ENCODE data around the gene BRD4. TPM values are rescaled to one million over a fixed set of nuclear protein-coding genes. Genes with fewer than 3 reads are reported as not detected.

Gene BRD4
- total and polyA plus RNA-seq, 2 donors (not counting 1 experiment from before 2014, with no cell fraction given): 9.9 to 20.1 TPM

- TF ChIP-seq, protein P1, sequence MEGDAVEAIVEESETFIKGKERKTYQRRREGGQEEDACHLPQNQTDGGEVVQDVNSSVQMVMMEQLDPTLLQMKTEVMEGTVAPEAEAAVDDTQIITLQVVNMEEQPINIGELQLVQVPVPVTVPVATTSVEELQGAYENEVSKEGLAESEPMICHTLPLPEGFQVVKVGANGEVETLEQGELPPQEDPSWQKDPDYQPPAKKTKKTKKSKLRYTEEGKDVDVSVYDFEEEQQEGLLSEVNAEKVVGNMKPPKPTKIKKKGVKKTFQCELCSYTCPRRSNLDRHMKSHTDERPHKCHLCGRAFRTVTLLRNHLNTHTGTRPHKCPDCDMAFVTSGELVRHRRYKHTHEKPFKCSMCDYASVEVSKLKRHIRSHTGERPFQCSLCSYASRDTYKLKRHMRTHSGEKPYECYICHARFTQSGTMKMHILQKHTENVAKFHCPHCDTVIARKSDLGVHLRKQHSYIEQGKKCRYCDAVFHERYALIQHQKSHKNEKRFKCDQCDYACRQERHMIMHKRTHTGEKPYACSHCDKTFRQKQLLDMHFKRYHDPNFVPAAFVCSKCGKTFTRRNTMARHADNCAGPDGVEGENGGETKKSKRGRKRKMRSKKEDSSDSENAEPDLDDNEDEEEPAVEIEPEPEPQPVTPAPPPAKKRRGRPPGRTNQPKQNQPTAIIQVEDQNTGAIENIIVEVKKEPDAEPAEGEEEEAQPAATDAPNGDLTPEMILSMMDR (conservative IDR thresholded peaks at IDR 0.05 in 1 of 2, IDR thresholded peaks at IDR 0.05 in 1 of 2; ENCODE audit: low read depth in 1 of 2, low read length in 2 of 2): no peak
- no peak for TF ChIP-seq EZH2 (IDR thresholded peaks at IDR 0.05; ENCODE audit: low read length, missing control alignments)
- H2AFZ ChIP-seq (ENCODE audit: low read length): no peak overlapping the region
- no peak overlapping the region for H3K9ac ChIP-seq (ENCODE audit: insufficient read depth, low read length)
- no peaks in the 10 kb centered on the region for H3K27me3 ChIP-seq (ENCODE audit: control insufficient read depth, insufficient read depth, low read length)
- no peaks in the 10 kb centered on the region for H3K9me3 ChIP-seq (ENCODE audit: control insufficient read depth, insufficient read depth, low read depth, low read length)
- H3K79me2 ChIP-seq (ENCODE audit: control insufficient read depth, insufficient read depth, low read length): peaks cover 80% of the 10 kb centered on the region
- H3K4me2 ChIP-seq (ENCODE audit: extremely low read depth, insufficient read depth, low read length): no peak overlapping the region
- H3K4me1 ChIP-seq (ENCODE audit: control insufficient read depth, extremely low read depth, insufficient read depth, low read length): peaks cover 30% of the 10 kb centered on the region
- peaks cover 35% of the 10 kb centered on the region for H3K36me3 ChIP-seq (ENCODE audit: control insufficient read depth, insufficient read depth, low read length)
- DNase-seq (ENCODE audit: low read depth in 2 of 2): no peak
- no peaks in the 10 kb centered on the region for H4K20me1 ChIP-seq (ENCODE audit: control insufficient read depth, extremely low read depth, insufficient read depth, low read length)
- H3K4me3 ChIP-seq (replicated peaks in 1 of 4; ENCODE audit: control extremely low read depth in 1 of 4, insufficient read depth in 1 of 4, low read depth in 3 of 4, low read length in 4 of 4): no peak overlapping the region
- no peak overlapping the region for H3K27ac ChIP-seq (ENCODE audit: insufficient read depth, low read length)
Measured at GRCh38 chr19:15268928-15269253, 63.4 kb downstream of the BRD4 start.

GRCh38 chr19:15268192-15268927 is 64.0 kb downstream of the BRD4 start:
- peak in 1 of 2 donors; percentile 53 for DNase-seq (ENCODE audit: low read depth in 2 of 2)
- peaks cover 40% of the 10 kb centered on the region for H3K36me3 ChIP-seq (ENCODE audit: control insufficient read depth, insufficient read depth, low read length)

GRCh38 chr19:15266683-15267082 is 65.7 kb downstream of the BRD4 start:
- Histone ChIP-seq H3K27me3 (ENCODE audit: control insufficient read depth, insufficient read depth, low read length) (no peaks in the 10 kb centered on the region), H3K4me2 (ENCODE audit: extremely low read depth, insufficient read depth, low read length) (no peak overlapping the region), H4K20me1 (ENCODE audit: control insufficient read depth, extremely low read depth, insufficient read depth, low read length) (no peaks in the 10 kb centered on the region), H3K4me3 (replicated peaks in 1 of 4; ENCODE audit: control extremely low read depth in 1 of 4, insufficient read depth in 1 of 4, low read depth in 3 of 4, low read length in 4 of 4) (no peak overlapping the region), H3K9me3 (ENCODE audit: control insufficient read depth, insufficient read depth, low read depth, low read length) (no peaks in the 10 kb centered on the region), H3K4me1 (ENCODE audit: control insufficient read depth, extremely low read depth, insufficient read depth, low read length) (peaks cover 30% of the 10 kb centered on the region), H3K36me3 (ENCODE audit: control insufficient read depth, insufficient read depth, low read length) (peaks cover 38% of the 10 kb centered on the region), H3K9ac (ENCODE audit: insufficient read depth, low read length) (no peak overlapping the region), H3K79me2 (ENCODE audit: control insufficient read depth, insufficient read depth, low read length) (peaks cover 72% of the 10 kb centered on the region), H3K27ac (ENCODE audit: insufficient read depth, low read length) (peak overlapping the region; percentile 46), H2AFZ (ENCODE audit: low read length) (no peak overlapping the region)
- DNase-seq (ENCODE audit: low read depth in 2 of 2): no peak
- TF ChIP-seq, protein P1 (conservative IDR thresholded peaks at IDR 0.05 in 1 of 2, IDR thresholded peaks at IDR 0.05 in 1 of 2; ENCODE audit: low read depth in 1 of 2, low read length in 2 of 2): no peak
- no peak for TF ChIP-seq EZH2 (IDR thresholded peaks at IDR 0.05; ENCODE audit: low read length, missing control alignments)

More at GRCh38 chr19:15268192-15268927, 64.0 kb downstream of the BRD4 start:
- Histone ChIP-seq H3K4me2 (ENCODE audit: extremely low read depth, insufficient read depth, low read length) (peak overlapping the region; percentile 23), H3K27ac (ENCODE audit: insufficient read depth, low read length) (peak overlapping the region; percentile 13), H3K4me1 (ENCODE audit: control insufficient read depth, extremely low read depth, insufficient read depth, low read length) (peaks cover 30% of the 10 kb centered on the region), H3K79me2 (ENCODE audit: control insufficient read depth, insufficient read depth, low read length) (peaks cover 80% of the 10 kb centered on the region), H3K27me3 (ENCODE audit: control insufficient read depth, insufficient read depth, low read length) (no peaks in the 10 kb centered on the region), H3K9ac (ENCODE audit: insufficient read depth, low read length) (no peak overlapping the region), H3K4me3 (replicated peaks in 1 of 4; ENCODE audit: control extremely low read depth in 1 of 4, insufficient read depth in 1 of 4, low read depth in 3 of 4, low read length in 4 of 4) (no peak overlapping the region), H4K20me1 (ENCODE audit: control insufficient read depth, extremely low read depth, insufficient read depth, low read length) (no peaks in the 10 kb centered on the region), H3K9me3 (ENCODE audit: control insufficient read depth, insufficient read depth, low read depth, low read length) (no peaks in the 10 kb centered on the region), H2AFZ (ENCODE audit: low read length) (no peak overlapping the region)
- TF ChIP-seq EZH2 (IDR thresholded peaks at IDR 0.05; ENCODE audit: low read length, missing control alignments): no peak
- TF ChIP-seq, protein P1 (conservative IDR thresholded peaks at IDR 0.05 in 1 of 2, IDR thresholded peaks at IDR 0.05 in 1 of 2; ENCODE audit: low read depth in 1 of 2, low read length in 2 of 2): no peak

Measured in fibroblast of lung (primary cell).